GM21360 (cell line): ENCODE data around the gene OSER1.

Experiments used
- ATAC-seq: cut with Tn5 transposase; IDR thresholded peaks from one replicate; pipeline ENCODE4 v1.9.1; 2021; ENCODE audit warnings: mild to moderate bottlenecking, moderate library complexity; ENCODE audit not compliant: unreplicated experiment

Gene OSER1

DNA sequence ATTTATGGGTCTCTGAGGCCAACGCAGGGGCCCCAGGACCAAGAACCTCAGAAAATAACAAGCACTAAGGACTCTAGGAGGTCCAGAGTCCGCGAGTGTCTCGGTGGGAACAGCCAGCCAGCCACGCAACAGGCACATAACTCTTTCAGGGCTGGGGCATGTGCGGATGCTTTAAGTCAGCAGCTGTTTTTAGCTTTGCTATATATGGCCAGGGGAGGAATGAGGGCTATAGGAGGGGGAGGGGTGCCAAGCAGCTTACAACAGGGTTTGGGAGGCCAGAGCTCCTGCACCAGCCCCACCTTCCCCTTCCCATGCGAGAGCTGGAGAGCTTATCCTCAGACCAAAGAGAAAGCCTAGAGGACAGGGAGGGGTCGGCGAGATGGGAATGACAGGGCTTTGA lies 29.8 kb downstream of the OSER1 start:
- no peak for ATAC-seq

DNA sequence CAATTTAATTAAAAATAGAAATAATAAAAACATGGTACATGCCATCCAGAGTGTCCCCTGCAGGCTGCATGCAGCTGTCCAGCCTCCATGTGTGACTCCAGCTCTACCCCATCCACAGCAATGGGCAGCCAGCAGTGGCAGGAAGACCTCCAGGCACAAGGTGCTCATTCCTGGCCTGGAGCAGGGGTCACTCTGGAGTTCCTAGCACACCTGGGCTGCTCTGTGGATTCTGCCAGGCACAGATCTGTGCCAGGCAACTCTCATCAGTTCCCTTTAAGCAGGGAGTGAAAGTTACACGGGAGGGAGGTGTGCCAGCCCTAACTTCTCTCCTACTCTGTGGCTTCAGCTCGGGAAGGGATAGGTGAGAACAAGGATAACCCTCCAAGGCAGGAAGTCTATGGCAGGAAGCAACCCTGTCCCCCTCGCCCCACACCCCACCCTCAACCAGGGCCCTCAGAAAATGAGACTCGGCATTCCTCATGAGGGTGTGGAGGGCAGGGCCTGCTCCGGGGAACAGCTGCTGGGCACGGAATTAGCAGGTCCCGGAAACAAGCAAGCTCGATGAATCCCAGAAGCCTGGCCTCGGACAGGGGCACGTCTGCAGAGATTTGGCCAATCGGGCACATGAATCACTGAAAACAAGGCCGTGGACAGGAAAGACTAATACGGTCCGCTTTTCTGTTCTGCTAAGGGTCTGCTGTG lies 33.6 kb downstream of the OSER1 start:
- no peak for ATAC-seq

DNA sequence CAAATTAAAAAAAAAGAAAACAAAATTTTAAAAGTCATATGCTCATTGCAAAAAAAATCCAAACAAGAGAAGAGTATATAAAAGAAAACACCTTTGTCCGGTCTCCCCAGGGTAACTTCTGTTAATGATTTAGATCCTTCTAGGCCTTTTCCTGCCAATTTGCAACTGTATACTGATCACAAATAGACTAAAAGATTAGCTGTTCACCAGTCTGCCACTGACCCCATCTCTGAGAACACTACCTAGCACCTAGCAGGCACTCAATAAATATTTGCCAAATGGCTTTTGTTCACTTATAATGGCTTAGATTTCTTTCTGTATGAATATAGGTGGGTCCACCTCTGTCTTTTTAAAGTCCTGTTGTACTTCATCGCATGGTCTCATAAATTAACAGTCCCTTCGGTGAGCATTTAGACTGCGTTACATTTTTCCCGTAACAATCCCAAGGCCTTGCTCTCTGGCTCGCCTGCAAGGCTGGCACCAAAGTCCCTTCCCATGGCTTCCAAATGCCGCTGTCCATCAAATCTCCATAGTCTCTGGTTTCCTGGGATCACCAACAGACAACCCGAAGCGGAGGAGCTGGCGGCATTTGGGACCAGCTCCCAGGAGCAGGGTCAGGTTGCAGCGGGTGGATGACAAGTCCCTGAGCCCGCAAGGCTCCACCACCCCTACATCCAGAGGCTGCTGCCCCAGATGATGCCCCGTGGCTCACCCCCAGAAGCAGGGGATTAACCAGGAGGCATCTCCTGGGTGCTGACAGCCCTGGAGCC lies 35.4 kb downstream of the OSER1 start:
- ATAC-seq, result no peak

DNA sequence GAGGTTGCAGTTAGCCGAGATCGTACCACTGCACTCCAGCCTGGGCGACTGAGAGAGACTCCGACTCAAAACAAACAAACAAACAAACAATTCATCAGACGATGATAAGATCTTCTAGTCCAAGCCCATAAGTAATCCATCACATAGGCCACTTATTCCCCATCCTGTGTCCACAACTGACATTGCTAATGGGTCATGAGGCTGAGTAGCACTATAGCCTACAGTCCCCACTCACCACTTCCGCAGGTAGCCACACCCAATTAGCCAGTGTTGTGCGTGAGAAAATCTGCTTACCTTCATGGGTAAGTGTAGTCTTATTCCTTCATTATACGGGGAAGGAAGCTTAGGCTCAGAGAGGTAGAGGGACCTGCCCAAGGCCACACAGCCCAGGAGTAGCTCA lies 36.7 kb downstream of the OSER1 start:
- ATAC-seq, result no peak

DNA sequence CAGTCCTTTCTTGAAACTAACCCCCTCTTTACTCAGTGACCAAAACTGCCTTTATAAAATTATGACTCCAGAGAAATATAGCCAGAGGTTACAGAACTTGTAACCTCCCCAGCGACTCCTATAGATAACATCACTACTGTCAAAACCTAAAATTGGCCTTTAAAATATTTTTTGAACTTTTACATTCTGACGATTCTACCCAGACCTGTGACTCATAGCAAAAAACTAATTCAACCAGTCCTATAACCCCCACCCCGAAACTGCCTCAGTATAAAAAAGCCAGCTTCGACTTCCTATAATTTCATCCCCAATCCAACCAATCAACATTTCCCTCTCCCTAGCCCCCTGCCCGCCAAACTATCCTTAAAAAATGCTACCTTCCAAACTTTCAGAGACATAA lies 37.5 kb downstream of the OSER1 start:
- ATAC-seq, result no peak

DNA sequence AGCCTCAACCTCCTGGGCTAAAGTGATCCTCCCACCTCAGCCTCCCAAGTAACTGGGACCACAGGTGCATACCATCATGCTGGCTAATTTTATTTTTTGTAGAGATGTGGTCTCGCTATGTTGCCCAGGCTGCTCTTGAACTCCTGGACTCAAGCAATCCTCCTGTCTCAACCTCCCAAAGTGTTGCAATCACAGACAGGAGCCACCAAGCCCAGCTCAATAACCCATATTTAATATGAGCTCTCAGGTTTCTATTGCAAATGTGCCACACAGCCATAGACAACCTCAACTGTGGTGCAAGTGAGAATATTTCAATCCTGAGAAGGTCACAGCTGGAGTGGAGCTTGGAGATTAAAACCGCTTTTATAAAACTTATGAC lies 38.0 kb downstream of the OSER1 start:
- no peak for ATAC-seq

DNA sequence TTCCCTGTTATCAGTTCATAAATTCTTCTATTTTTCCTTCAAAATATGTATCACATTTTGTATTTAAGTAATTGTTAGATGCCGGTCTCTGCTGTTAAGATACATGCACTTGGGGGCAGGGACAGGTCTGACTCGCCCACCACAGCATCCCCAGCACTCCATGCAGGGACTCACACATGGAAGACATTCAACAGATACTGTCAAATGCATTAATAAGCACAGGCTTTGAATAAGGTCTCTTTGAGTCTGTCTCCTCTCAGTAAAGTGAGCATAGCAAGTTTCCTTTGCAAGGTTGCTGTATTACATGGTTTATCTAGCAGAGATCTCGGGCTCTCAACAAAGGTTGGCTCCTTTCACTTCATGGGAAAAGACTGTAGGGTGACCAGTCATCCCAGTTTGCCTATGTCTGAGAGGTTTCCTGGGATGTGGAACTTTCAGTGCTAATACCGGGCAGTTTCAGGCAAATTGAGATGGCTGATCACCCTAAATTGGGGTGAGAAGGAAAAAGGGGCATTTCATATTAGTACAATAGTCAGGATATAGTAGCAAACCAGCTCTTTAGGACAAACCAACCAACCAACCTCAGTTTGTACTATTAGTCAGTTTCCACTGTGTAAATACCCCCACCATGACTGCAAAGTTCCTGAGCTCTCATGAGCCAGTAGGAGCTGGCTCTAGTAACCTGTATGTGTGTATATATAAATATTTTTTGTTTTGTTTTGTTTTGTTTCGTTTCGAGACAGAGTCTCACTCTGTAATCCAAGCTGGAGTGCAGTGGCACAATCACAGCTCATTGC lies 38.6 kb downstream of the OSER1 start:
- ATAC-seq, result no peak

DNA sequence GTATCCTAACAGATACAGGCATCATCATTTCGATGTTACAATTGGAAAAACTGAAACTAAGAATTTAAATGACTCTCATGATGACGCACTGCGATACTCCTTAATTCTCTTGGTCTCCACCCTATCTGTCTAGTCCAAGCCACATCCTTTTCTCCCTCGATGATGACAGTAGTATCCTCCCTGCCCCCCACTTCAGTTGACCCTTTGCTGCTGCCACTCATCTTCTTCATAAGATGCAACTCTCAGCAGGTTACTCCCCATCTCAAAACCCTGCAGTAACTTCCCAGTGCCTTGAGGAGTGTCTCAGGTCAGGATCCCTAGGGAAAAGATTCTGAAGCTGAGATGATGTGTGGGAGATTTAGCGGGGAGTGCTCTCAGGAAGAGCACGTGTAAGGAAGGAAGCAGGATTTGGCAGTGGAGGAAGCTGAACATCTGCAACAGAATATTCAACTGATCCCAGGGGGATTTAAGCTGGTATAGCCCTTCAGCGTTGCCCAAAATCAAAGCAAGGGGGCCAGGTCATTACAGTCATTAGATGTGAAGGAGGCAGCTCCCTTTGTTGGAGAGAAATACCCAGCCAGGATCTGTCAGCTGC lies 39.7 kb downstream of the OSER1 start:
- no peak for ATAC-seq

DNA sequence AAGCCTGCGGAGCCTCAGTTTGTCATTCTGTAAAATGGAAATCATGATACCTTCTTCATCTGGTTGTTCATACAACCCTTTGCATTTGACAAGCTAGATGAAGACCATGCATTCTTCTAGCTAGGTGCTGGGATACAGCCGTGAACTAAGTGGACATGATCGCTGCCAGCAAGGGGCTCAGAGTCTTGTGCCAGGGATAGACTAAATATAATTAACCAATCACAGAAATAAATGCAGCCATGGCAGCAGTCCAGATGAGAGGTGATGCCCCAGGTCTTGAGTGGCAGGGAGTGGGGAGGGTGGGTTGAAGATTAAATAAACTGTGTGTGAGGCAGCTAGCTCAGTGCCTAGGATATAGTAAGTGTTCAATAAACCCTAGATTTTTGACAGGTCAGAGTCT lies 42.8 kb downstream of the OSER1 start:
- no peak for ATAC-seq

DNA sequence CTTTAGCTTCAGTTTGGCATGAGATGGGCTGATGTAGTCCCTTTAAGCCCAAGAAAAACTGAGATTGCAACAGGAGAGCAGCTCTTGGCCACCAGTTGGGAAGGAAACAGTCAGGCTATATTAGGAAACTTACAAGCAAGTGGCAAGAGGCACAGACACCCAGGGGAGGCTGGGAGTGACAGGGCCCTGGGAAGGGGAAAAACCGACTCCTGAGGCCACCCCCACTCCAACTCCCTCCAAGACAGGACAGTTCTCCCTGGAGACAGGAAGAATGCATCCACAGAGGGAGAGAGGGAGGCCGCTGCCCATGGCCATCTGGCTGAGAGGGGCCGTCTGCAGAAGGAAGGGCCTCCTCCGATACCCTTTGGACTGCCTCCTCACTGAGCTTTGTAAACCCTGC lies 44.1 kb downstream of the OSER1 start:
- ATAC-seq, result no peak

DNA sequence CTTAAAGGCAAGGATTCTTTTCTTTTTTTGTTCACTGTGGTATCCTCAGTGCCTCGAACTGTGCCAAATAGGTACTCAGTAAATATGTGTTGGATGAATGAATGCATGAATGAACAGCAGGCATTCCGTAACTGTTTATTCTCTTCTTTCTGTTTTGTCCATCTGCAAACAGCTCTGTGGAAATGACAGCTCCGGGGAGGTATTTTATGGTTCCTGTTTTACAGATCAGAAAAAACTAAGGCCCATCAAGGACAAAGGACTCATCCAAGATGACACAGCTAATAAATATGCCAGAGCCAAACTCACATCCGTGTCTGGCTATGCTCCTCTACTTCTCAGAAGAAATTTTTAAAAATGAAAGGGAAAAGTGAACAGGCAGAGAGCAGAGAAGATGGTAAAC lies 44.6 kb downstream of the OSER1 start:
- no peak for ATAC-seq

DNA sequence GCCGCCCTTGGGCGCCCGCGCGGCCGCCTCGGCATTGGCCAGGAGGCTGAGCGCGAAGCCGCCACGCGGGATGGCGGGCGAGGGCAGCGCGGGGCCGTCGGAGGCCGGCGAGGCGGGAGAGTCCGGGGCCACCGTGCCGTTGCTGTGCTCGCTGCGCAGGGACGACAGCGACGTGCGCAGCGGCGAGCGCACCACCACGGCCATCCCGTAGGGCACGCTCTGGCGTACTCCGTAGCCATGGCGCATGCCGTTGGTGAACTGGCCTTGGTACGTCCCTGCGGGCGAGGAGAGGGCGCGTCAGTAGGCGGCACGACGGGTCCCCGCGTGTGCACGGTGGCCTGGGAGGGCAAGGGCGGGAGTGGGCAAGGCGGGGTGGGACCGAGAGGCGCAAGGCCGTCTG lies 50.4 kb downstream of the OSER1 start:
- ATAC-seq, result no peak

DNA sequence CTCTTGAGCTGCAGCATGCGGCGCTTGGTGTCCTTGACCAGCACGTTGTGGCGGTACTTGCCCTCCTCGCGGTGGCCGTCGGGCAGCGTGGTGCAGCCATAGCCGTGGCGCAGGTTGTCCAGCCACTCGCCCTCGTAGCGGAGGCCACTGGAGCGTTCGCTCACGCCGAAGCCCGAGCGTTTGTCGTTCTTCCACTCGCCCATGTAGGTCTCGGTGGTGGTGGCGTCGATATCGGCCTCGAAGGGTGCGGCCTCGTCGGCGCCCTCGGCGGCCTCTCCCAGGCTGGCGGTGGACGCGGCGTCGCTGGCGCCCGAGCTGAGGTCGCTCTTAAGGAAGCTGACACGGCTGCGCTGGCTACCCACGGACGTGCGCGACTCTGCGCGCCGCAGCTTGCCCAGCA lies 50.9 kb downstream of the OSER1 start:
- no peak for ATAC-seq

DNA sequence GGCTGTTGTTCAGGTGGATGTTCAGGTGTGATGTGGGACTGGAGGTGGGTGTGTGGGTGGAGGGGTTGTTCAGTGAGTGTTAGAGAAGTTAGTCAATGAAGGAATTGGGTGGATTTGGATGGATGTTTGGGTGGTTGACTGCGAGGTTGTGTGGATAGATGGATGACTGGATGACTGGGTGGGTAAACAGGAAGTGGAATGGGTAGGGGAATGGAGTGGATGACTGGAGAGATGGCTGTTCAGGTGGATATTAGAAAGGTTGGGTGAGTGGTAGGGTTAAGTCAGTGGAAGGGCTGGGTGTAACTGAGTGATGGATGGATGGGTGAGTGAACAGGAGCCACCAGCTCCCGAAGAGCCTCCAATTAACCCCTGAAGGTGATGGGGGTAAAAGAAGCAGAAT lies 51.4 kb downstream of the OSER1 start:
- ATAC-seq, result no peak

DNA sequence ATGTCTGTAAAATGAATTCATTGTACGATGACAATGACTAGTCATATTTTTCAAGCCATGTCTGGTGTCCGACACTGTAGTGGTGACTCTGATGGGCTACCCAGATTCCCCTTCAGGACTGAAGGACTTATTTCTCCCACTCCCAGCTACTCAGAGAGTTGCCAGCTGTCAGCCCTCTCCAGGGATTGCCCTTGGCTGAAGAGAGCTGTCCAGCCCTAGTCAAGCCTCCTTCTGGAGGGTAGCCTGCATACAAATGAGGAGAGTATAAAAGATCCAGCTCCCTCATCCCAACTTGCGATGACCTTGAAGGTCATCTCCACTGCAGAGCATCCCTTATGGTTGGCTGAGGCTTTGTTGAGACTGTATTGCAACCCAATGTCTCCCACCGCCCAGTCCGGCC lies 53.5 kb downstream of the OSER1 start:
- no peak for ATAC-seq

DNA sequence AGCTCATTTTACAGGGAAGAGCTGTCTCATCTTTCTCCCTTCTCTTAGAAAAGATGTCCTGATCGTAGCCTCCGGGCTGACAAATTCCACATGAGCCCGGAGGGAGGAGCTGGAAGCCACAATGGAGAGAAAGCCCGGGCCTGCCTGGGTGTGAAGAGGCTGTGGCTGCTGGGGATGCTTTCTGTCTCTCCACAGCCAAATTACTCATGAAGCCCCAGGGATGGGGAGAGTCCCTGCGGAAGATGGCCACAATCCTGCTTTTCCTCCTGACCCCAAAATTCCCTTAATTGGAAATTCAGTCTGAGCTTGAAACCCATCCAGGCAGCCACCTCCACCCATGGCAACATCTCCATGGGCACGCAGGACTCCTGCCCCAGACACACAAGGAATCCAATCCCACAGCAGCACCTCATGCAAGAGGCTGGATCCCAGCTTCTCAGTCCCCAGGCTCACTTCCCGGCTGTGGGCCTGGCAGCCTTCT lies 56.0 kb downstream of the OSER1 start:
- no peak for ATAC-seq

DNA sequence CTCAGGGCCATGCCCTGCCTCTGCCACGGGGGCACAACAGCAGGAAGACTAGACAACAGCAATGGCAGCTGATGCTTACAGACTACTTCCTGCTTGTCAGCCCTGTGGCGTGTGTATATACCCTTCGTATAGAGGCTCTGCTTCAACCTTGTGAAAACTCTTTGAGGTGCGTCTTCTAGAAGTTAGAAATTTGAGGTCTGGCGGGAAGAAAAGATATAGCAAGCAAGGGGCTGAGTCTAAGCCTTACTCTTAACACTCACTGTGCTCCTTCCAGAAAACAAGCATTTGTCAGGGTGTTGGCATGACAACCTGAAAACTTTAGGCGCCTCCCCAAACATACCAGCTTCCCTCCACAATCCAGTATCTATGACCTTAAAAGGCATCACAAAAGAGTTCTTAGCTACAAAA lies 56.9 kb downstream of the OSER1 start:
- no peak for ATAC-seq

DNA sequence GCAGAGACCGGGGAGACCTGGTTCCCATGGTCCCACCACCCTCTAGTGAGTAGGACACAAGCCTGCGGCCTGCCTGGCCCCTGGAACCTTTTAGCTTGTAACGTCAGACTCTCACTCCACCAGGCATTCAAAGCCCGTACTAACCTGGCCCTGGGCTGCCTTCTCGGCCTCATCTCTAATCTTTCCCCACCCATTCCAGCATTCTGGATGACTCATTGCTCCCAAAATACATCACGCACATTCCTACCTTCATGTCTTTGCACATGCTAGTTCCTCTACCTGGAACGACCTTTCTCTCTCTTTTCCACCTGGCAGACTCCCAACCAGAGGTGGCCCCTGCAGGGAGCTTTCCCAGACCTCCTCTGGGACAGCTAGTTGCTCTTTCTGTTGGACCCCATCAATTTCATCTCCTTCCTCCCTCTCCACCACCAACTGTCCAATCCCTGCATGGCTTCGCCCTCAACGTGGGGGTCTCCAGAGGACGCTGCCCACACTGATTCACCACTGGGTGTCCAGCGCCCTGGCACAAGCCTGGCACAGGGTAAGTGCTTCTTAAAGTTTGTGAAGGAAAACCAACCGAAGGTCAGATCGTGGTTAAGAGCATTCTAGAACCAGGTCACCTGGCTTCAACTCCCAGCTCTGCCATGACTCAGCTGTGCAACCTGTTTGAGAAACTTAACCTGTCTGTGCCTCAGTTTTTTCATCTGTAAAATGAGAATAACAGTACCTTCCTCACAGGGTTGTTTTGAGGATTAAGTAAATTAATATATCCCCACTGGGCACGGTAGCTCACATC lies 58.8 kb downstream of the OSER1 start:
- no peak for ATAC-seq

DNA sequence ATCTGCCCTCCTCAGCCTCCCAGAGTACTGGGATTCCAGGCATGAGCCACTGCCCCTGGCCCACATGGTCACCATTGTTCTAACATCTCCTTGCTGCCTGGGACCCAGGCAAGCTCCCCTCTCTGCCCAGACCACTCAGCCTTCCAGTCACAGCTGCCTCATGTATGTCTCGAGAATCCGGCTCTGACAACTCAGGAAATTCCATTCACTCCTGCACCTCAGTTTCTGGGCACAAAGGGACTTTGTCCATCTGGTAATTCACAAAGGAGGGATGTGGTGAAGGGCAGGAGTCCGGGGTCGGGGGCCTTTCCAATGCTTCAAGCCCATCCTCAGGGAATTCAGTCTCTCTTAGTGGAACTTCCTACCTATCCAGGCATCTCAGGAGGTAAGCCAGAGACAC lies 64.3 kb downstream of the OSER1 start:
- ATAC-seq, result no peak
